ENCODE measurements around the gene CFAP141. TPM values are rescaled to one million over a fixed set of nuclear protein-coding genes. Genes with fewer than 3 reads are reported as not detected.
A peak's percentile ranks its signal among the peaks of the same experiment; 100 is the strongest.
"Not testable (repeated sequence)": the region's sequence is repeated elsewhere in the genome, so short reads cannot be mapped to it uniquely, and the experiment has no call there.

Gene CFAP141
- total RNA-seq, 2 experiments from 2014 or later, result not detected

DNA sequence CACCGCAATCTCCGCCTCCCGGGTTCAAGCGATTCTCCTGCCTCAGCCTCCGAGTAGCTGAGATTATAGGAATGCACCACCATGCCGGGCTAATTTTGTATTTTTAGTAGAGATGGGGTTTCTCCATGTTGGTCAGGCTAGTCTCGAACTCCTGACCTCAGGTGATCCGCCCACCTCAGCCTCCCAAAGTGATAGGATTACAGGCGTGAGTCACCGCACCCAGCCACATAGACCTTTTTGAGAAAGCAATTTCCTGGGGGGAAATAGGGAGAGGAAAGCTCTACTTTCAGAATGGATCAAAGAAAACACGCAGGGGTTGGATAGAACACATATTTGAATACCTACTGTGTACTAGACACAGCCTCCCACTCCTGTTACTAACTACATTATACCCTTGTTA, 355 bp downstream of the CFAP141 start:
- H3K4me3 Mint-ChIP-seq; H3K9me3 Mint-ChIP-seq; H3K27me3 Mint-ChIP-seq (ENCODE audit: low read depth); intact Hi-C loops (cut with micrococcal nuclease); CTCF ChIA-PET: not testable (repeated sequence)
- Mint-ChIP-seq H3K4me1 (ENCODE audit: low read depth) (peaks cover 41% of the 10 kb centered on the region), H3K27ac (peak overlapping the region; percentile 75), H3K36me3 (ENCODE audit: low read depth) (peaks cover 29% of the 10 kb centered on the region)
- peak; percentile 27 for DNase-seq

DNA sequence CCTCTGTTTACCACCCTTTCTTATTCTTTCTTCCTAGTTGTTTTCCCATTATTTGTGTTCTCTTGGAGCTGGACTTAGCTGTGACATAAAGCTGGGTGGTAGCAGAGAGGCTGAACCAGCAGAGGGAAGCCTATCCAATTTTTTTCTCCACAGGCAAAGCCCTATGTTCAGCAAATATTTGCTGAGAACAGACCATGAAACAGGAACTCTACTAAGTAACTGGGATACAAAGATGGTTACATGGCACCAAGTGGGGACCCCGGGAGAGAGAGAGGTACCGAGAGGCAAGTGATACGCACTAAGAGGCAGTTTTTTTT, 6.6 kb downstream of the CFAP141 start:
- DNase-seq, result no peak
- Mint-ChIP-seq H3K27me3 (ENCODE audit: low read depth) (no peaks in the 10 kb centered on the region), H3K9me3 (no peaks in the 10 kb centered on the region), H3K4me1 (ENCODE audit: low read depth) (no peaks in the 10 kb centered on the region), H3K36me3 (ENCODE audit: low read depth) (no peaks in the 10 kb centered on the region), H3K4me3 (no peak overlapping the region), H3K27ac (no peak overlapping the region)
- CTCF ChIA-PET, result interaction anchor here (0.6 to 2.3 kb wide), 27 partner anchors 9 to 368 kb away, joined by 3 to 30 read pairs (median 4); partner anchors contain the start of gene HAX1
- intact Hi-C loops (cut with micrococcal nuclease), result loop anchor here (1.0 kb wide), 2 partner anchors 73 to 136 kb away; partner anchors contain the start of gene HAX1

DNA sequence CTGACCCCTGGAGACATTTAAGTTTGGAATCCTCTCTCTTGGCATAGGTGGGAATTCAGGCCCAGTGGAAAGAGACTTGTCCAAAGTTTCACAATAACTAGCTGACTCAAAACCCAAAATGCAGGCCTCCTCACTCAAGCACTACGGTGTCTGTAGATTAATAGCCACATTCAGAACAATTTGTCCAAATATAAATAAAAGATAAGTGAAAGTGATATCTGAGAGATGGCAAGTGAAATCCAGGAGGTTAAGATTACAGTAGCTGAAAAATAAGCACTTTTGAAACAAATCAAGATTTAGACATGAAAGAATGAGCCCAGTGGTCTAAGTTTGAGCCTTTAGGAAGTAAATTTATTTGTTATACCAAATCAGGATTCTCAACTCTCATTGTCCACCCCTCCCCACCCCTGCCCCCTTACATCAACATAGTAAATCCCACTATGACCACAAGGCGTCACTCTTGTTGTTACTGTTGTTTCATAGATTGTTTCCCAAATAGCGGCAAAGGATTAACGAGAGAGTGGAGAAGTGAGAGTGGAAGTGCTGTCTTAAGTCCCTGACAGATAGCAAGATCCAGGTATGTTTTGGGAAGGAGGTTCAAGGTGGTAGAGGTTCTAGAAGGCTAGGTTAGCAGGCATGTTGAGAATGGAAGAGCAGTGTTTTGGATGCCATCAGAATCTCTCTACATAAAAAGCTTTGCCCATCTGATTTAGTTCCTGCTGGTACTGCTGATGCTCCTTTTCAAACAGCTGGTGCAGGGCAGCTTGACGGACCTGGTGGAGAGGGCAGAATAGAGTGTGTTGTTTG, 7.2 kb downstream of the CFAP141 start:
- CTCF ChIA-PET, result interaction anchor here (0.6 to 2.3 kb wide), 29 partner anchors 8 to 368 kb away, joined by 3 to 30 read pairs (median 3); partner anchors contain the start of gene HAX1
- intact Hi-C loops (cut with micrococcal nuclease), result loop anchor here (1.0 kb wide), 2 partner anchors 73 to 136 kb away; partner anchors contain the start of gene HAX1
- H3K9me3 Mint-ChIP-seq, result no peaks in the 10 kb centered on the region
- no peaks in the 10 kb centered on the region for H3K36me3 Mint-ChIP-seq (ENCODE audit: low read depth)
- H3K27ac Mint-ChIP-seq, result no peak overlapping the region
- peak; percentile 69 for DNase-seq
- H3K4me3 Mint-ChIP-seq, result no peak overlapping the region
- no peaks in the 10 kb centered on the region for H3K4me1 Mint-ChIP-seq (ENCODE audit: low read depth)
- peaks cover 3% of the 10 kb centered on the region for H3K27me3 Mint-ChIP-seq (ENCODE audit: low read depth)

DNA sequence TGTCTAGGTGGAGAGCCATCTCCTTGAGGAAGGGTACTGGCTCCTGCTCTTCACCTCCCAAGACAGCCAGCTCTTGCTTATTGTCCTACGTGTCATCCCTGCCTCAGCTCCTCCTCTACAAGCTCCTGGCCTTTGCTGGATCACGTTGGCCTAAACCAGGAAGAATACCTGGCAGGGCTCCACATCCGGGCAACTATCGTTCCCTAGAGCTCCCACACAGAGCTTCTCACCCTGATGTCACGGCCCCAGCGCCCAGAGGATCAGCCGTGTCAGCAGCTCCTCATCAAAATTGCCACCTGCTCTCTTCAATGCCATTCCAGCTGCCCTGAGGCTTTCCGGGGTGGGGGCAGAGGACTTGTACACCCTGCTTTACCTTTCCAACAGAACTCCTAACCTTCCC, 12.3 kb downstream of the CFAP141 start:
- Mint-ChIP-seq H3K36me3 (ENCODE audit: low read depth) (no peaks in the 10 kb centered on the region), H3K27me3 (ENCODE audit: low read depth) (peaks cover 11% of the 10 kb centered on the region), H3K27ac (no peak overlapping the region), H3K9me3 (no peaks in the 10 kb centered on the region), H3K4me1 (ENCODE audit: low read depth) (peaks cover 4% of the 10 kb centered on the region), H3K4me3 (no peak overlapping the region)
- CTCF ChIA-PET, result interaction anchor here (0.5 kb wide), 1 partner anchor 230 kb away, joined by 4 read pairs; no protein-coding TSS in a partner anchor
- intact Hi-C loops (cut with micrococcal nuclease), result no loop called here
- DNase-seq, result no peak

DNA sequence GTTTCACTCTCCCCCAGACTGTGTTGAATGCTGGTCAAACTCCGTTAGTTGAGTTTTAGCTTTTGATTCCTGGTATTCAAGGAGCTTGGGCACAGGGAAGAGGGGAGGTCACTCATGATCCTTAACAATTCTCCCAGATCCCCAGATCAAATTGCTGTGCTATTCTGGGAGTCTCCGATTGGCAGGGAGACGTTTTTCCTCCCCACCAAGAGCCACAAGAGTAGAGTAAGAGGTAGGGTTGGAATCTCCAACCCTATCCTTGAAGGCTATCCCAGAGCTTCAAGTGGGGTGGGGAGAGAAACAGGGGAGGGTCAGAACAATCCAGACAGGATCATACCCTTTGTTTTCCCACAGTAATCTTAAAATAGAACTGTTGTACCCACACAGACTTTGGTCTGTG, 13.7 kb downstream of the CFAP141 start:
- H3K9me3 Mint-ChIP-seq, result no peaks in the 10 kb centered on the region
- H3K27me3 Mint-ChIP-seq (ENCODE audit: low read depth), result peaks cover 11% of the 10 kb centered on the region
- intact Hi-C loops (cut with micrococcal nuclease), result no loop called here
- H3K27ac Mint-ChIP-seq, result no peak overlapping the region
- no peak overlapping the region for H3K4me3 Mint-ChIP-seq
- peaks cover 4% of the 10 kb centered on the region for H3K4me1 Mint-ChIP-seq (ENCODE audit: low read depth)
- DNase-seq, result no peak
- CTCF ChIA-PET, result interaction anchor here (0.9 kb wide), 1 partner anchor 79 kb away, joined by 4 read pairs; no protein-coding TSS in a partner anchor
- H3K36me3 Mint-ChIP-seq (ENCODE audit: low read depth), result no peaks in the 10 kb centered on the region

DNA sequence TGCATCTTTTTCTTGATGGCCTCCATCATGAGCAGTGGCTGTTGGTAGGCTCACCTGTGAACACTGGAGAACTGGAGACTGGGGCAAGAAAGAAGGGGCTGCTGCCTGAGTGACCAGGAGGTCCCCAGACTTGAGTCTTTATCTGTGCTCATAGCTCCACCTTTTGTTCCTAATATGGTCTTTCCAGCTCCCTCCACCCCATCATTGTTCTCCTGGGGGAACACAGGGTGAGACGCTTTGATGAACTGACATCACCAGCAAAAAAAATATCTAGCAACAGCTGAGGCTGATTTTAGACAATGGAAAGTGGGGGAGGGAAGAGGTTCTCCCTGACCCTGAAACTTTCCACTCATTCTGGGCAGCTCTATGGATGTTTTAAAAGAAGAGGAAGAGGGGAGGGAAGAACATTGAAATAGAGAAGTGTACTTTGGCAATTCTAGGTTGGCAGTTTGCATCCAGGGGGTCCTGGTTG, 14.1 kb downstream of the CFAP141 start, which contains the start of gene TPM3:
TSS of gene TPM3 (minus strand) at position 111 of the 472 bp plus-strand sequence. CDS start at position 29, 82 bp downstream.
- no peak for DNase-seq
- CTCF ChIA-PET, result interaction anchor here (0.9 to 1.1 kb wide), 2 partner anchors 80 to 143 kb away, joined by 3 to 4 read pairs; no protein-coding TSS in a partner anchor
- H3K27me3 Mint-ChIP-seq (ENCODE audit: low read depth), result peaks cover 11% of the 10 kb centered on the region

DNA sequence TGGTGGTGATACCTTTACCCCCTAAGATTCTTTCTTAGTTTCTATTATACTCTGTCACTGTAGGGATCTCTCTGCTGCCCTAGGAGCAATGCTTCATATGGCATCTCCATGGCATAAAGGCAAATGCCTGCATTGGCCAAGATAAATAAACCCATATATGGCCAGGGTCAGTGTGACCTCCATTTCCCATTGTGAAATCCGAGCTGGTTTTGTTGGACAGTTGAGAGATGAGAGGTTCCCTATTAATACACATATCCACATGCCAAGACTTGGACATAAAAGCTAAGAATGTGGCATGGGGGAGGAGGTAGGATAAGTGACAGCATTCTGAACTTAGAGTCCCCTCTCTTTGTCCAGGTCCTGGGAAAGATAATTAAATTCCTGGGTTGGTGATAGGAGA, 15.6 kb downstream of the CFAP141 start:
- DNase-seq, result no peak
- intact Hi-C loops (cut with micrococcal nuclease), result no loop called here
- H3K36me3 Mint-ChIP-seq (ENCODE audit: low read depth), result no peaks in the 10 kb centered on the region
- CTCF ChIA-PET, result interaction anchor here (2.0 to 2.5 kb wide), 2 partner anchors 9 to 82 kb away, joined by 5 to 7 read pairs; partner anchors contain the start of gene HAX1
- no peak overlapping the region for H3K4me3 Mint-ChIP-seq
- no peak overlapping the region for H3K27ac Mint-ChIP-seq
- peaks cover 9% of the 10 kb centered on the region for H3K4me1 Mint-ChIP-seq (ENCODE audit: low read depth)
- H3K27me3 Mint-ChIP-seq (ENCODE audit: low read depth), result peaks cover 11% of the 10 kb centered on the region
- no peaks in the 10 kb centered on the region for H3K9me3 Mint-ChIP-seq

More for the DNA sequence above, 14.1 kb downstream of the CFAP141 start, which contains the start of gene TPM3:
- intact Hi-C loops (cut with micrococcal nuclease), result no loop called here
- no peak within 1 kb of the TSS for H3K4me3 Mint-ChIP-seq
- H3K27ac Mint-ChIP-seq, result no peak within 1 kb of the TSS
- H3K4me1 Mint-ChIP-seq (ENCODE audit: low read depth), result peaks cover 4% of the 10 kb centered on the region
- H3K36me3 Mint-ChIP-seq (ENCODE audit: low read depth), result no peaks in the 10 kb centered on the region
- H3K9me3 Mint-ChIP-seq, result no peaks in the 10 kb centered on the region

DNA sequence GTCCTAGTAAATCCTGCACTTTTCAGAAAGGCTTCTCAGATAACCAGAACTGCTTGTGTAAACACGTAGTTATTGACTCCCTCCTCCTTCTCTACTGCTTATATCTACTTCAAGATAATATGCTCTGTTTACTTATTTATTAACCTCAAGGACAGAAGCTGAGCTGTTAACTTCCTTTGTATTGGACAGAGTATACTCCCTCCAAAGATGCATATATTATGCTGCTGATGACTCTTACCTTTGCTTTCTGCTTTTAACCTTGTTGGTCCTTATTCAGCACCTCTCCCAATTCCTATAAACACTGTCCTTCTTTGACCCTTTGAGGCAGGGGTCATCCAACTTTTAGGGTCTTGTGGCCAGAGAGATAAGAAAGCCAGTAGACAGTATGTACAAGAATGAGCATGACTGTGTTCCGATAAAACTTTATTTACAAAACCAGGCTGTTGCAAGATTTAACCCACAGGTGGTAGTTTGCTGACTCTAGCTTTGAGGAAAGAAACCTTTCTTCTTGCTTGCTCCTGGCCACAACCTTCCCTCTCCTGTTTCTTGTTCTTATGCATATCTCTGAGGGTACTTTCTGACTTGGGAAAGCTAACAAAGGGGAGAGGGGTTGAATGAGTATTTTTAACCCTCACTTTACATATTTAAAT, 19.2 kb downstream of the CFAP141 start:
- intact Hi-C loops (cut with micrococcal nuclease), result loop anchor here (1.0 to 5.0 kb wide), 5 partner anchors 85 to 360 kb away; partner anchors contain the start of gene HAX1
- Mint-ChIP-seq H3K36me3 (ENCODE audit: low read depth) (peaks cover 7% of the 10 kb centered on the region), H3K9me3 (no peaks in the 10 kb centered on the region), H3K27ac (no peak overlapping the region), H3K4me1 (ENCODE audit: low read depth) (peaks cover 7% of the 10 kb centered on the region), H3K27me3 (ENCODE audit: low read depth) (peaks cover 3% of the 10 kb centered on the region), H3K4me3 (no peak overlapping the region)
- CTCF ChIA-PET, result interaction anchor here (0.8 kb wide), 1 partner anchor 84 kb away, joined by 3 read pairs; no protein-coding TSS in a partner anchor
- DNase-seq, result no peak

DNA sequence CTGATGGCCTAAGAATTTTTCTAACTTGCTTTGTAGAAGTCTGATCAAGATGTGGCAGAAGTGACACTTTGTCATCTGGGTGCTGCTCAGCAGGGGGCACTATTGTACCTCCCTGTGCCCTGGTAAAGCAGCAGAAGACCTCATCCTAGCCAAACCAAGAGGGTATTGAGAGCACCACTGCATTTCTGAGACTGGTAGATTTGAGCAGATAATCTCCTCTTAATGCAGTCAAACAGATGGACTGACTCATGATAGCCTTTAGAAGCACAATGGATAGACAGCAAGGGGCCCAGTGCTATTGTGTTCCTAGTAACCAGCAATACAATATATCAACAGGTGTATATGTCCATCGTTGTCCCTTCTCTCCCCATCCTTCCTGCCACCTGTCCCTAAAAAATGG, 20.0 kb downstream of the CFAP141 start:
- H3K9me3 Mint-ChIP-seq, result no peaks in the 10 kb centered on the region
- peaks cover 1% of the 10 kb centered on the region for H3K27me3 Mint-ChIP-seq (ENCODE audit: low read depth)
- DNase-seq, result peak; percentile 90
- intact Hi-C loops (cut with micrococcal nuclease), result loop anchor here (1.0 to 5.0 kb wide), 5 partner anchors 86 to 361 kb away; partner anchors contain the start of gene HAX1
- peaks cover 15% of the 10 kb centered on the region for H3K36me3 Mint-ChIP-seq (ENCODE audit: low read depth)
- CTCF ChIA-PET, result no interaction called here
- H3K27ac Mint-ChIP-seq, result no peak overlapping the region
- H3K4me3 Mint-ChIP-seq, result no peak overlapping the region
- H3K4me1 Mint-ChIP-seq (ENCODE audit: low read depth), result peaks cover 10% of the 10 kb centered on the region

DNA sequence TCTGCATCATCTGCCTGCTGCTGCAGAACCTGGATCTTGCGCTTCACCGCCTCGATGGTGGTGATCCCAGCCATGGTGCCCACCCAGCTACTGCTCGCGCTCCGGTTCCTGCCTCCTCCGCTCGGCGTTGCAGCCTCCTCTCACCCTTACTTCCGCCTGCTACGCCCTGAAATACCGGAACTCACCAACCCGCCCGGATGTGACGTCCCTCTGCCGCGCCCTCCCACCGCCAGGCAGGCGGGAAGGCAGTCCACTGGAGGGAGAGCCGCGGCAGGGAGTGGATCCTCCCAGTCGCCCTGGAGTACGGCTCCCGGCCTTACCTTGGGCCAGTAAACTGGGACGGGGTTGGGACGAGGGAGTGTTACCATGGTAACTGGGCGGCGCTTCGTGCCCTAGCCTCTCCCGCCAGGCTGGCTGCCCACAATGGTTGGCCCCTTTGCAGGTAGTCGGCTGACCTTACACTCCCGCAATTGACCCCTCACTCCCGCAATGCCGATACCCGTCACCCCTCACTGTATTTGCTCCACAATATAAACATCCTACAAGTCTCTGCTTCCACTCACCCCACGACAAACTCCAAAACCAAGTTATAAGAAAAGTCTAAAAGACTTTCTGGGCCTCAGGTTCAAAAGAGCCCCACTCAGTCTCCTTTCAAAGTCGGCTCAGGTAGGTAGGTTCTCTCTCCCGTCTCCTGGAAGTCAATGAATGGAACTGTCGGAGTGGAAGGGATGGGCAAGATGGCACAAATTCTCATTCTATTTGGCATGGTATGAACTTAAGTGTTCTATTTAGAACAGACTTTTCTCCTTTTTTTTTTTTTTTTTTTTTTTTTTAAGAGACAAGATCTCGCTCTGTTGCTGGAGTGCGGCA, 22.9 kb downstream of the CFAP141 start:
- DNase-seq, result peak; percentile 98
- CTCF ChIA-PET, result interaction anchor here (1.1 to 1.6 kb wide), 3 partner anchors 14 to 27 kb away, joined by 4 to 6 read pairs (median 5); no protein-coding TSS in a partner anchor
- H3K9me3 Mint-ChIP-seq, result no peaks in the 10 kb centered on the region
- H3K27me3 Mint-ChIP-seq (ENCODE audit: low read depth), result no peaks in the 10 kb centered on the region
- H3K27ac Mint-ChIP-seq, result peak overlapping the region; percentile 99
- intact Hi-C loops (cut with micrococcal nuclease), result loop anchor here (2.0 to 5.0 kb wide), 4 partner anchors 36 to 374 kb away; partner anchors contain the start of gene UBE2Q1
- H3K36me3 Mint-ChIP-seq (ENCODE audit: low read depth), result peaks cover 35% of the 10 kb centered on the region
- H3K4me1 Mint-ChIP-seq (ENCODE audit: low read depth), result peaks cover 38% of the 10 kb centered on the region
- H3K4me3 Mint-ChIP-seq, result peak overlapping the region; percentile 100

DNA sequence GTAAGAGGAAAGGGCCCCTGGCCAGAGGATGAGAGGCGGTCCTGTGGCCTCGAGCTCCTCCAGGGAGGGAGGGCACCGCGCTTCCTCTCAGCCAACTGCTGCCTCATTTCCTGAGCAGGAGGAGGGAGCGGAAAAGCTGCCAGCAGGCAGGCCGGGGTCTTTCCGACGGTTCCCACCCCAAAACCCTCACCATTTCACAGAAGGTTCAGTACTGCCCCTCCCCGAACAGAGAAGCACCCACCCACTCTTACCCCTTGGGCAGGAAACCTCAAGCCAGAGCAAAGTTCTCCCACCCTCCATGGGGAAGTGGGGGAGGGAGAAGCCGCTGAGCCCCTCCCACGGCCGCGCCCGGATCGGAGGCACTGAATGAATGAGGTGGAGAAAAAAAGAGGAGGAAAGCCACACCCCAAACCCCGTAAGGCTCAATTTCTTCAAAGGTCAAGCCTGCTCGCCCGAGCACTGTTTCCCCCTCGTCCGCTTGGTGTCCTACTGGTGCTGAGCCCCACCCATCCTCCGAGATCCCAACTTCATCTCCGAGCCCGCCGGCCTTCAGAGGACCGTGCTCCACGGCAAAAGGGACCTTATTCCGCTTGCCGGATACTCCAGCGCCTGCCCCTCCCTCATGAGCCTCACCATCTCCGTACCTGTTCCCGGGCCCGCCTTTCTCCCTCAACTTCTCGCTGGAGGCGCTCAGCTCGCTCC, 23.6 kb downstream of the CFAP141 start:
- H3K27me3 Mint-ChIP-seq (ENCODE audit: low read depth), result no peaks in the 10 kb centered on the region
- peaks cover 46% of the 10 kb centered on the region for H3K4me1 Mint-ChIP-seq (ENCODE audit: low read depth)
- peak overlapping the region; percentile 100 for H3K4me3 Mint-ChIP-seq
- H3K27ac Mint-ChIP-seq, result peak overlapping the region; percentile 99
- intact Hi-C loops (cut with micrococcal nuclease), result loop anchor here (1.0 to 5.0 kb wide), 10 partner anchors 11 to 511 kb away; partner anchors contain the start of genes HAX1, RPS27, UBAP2L and UBE2Q1
- H3K9me3 Mint-ChIP-seq, result no peaks in the 10 kb centered on the region
- CTCF ChIA-PET, result interaction anchor here (0.5 to 1.6 kb wide), 4 partner anchors 15 to 153 kb away, joined by 3 to 6 read pairs (median 4); no protein-coding TSS in a partner anchor
- H3K36me3 Mint-ChIP-seq (ENCODE audit: low read depth), result peaks cover 38% of the 10 kb centered on the region
- peak; percentile 89 for DNase-seq
